Measurements from ENCODE around the gene CCDC27. TPM values are rescaled to one million over a fixed set of nuclear protein-coding genes. Genes with fewer than 3 reads are reported as not detected.

Gene CCDC27
- total RNA-seq, 1 experiment from 2014 or later, result not detected

GRCh38 chr1:3717715-3718601 lies 34.3 kb upstream of the CCDC27 start:
- H3K36me3 ChIP-seq (ENCODE audit: control insufficient read depth, insufficient read depth, low read length), result no peaks in the 10 kb centered on the region
- DNase-seq, result no peak
- CTCF ChIA-PET, result no interaction called here
- Mint-ChIP-seq H3K27me3 (ENCODE audit: insufficient read depth, unreplicated experiment) (no peaks in the 10 kb centered on the region), H3K4me1 (ENCODE audit: low read depth, unreplicated experiment) (no peaks in the 10 kb centered on the region), H3K27ac (ENCODE audit: unreplicated experiment) (no peak overlapping the region), H3K4me3 (ENCODE audit: unreplicated experiment) (no peak overlapping the region), H3K36me3 (ENCODE audit: insufficient read depth, unreplicated experiment) (no peaks in the 10 kb centered on the region), H3K9me3 (ENCODE audit: unreplicated experiment) (no peaks in the 10 kb centered on the region)
- POLR2A ChIA-PET, result no interaction called here
- TF ChIP-seq CTCF (IDR thresholded peaks at IDR 0.05; ENCODE audit: insufficient read depth in 1 of 2, low read depth in 1 of 2, low read length in 1 of 2, severe bottlenecking in 1 of 2, unreplicated experiment in 1 of 2), result no peak
- no TSS peak for BruUV-seq (replicated peaks)
- no peaks in the 10 kb centered on the region for H3K27me3 ChIP-seq (replicated peaks; ENCODE audit: control insufficient read depth, insufficient read depth, low read length)
- H3K4me1 ChIP-seq, result no peaks in the 10 kb centered on the region
- no peaks in the 10 kb centered on the region for H3K9me3 ChIP-seq
- no peak overlapping the region for H3K4me3 ChIP-seq (ENCODE audit: low read depth, low read length)
- intact Hi-C loops (cut with micrococcal nuclease; ENCODE audit: unreplicated experiment), result no loop called here

- no peaks in the 10 kb centered on the region for H3K9me3 ChIP-seq
- intact Hi-C loops (cut with micrococcal nuclease; ENCODE audit: unreplicated experiment), result no loop called here
- ChIA-PET POLR2A (no interaction called here), CTCF (no interaction called here)
- no peak for TF ChIP-seq CTCF (IDR thresholded peaks at IDR 0.05; ENCODE audit: insufficient read depth in 1 of 2, low read depth in 1 of 2, low read length in 1 of 2, severe bottlenecking in 1 of 2, unreplicated experiment in 1 of 2)
- H3K4me3 ChIP-seq (ENCODE audit: low read depth, low read length), result no peak overlapping the region
- Mint-ChIP-seq H3K27ac (ENCODE audit: unreplicated experiment) (no peak overlapping the region), H3K27me3 (ENCODE audit: insufficient read depth, unreplicated experiment) (no peaks in the 10 kb centered on the region), H3K36me3 (ENCODE audit: insufficient read depth, unreplicated experiment) (no peaks in the 10 kb centered on the region), H3K9me3 (ENCODE audit: unreplicated experiment) (no peaks in the 10 kb centered on the region), H3K4me3 (ENCODE audit: unreplicated experiment) (no peak overlapping the region), H3K4me1 (ENCODE audit: low read depth, unreplicated experiment) (no peaks in the 10 kb centered on the region)
- no peaks in the 10 kb centered on the region for H3K36me3 ChIP-seq (ENCODE audit: control insufficient read depth, insufficient read depth, low read length)
- no TSS peak for BruUV-seq (replicated peaks)
- no peaks in the 10 kb centered on the region for H3K27me3 ChIP-seq (replicated peaks; ENCODE audit: control insufficient read depth, insufficient read depth, low read length)
- DNase-seq, result no peak
- H3K4me1 ChIP-seq, result no peaks in the 10 kb centered on the region
Measured at GRCh38 chr1:3718764-3719163, 33.5 kb upstream of the CCDC27 start.

GRCh38 chr1:3721955-3722465 lies 30.2 kb upstream of the CCDC27 start:
- Histone ChIP-seq H3K9me3 (no peaks in the 10 kb centered on the region), H3K4me1 (no peaks in the 10 kb centered on the region), H3K27me3 (replicated peaks; ENCODE audit: control insufficient read depth, insufficient read depth, low read length) (no peaks in the 10 kb centered on the region), H3K36me3 (ENCODE audit: control insufficient read depth, insufficient read depth, low read length) (no peaks in the 10 kb centered on the region), H3K4me3 (ENCODE audit: low read depth, low read length) (no peak overlapping the region)
- TF ChIP-seq CTCF (IDR thresholded peaks at IDR 0.05; ENCODE audit: insufficient read depth in 1 of 2, low read depth in 1 of 2, low read length in 1 of 2, severe bottlenecking in 1 of 2, unreplicated experiment in 1 of 2), result no peak
- intact Hi-C loops (cut with micrococcal nuclease; ENCODE audit: unreplicated experiment), result loop anchor here (5.0 kb wide), 1 partner anchor 100 kb away; no protein-coding TSS in a partner anchor
- ChIA-PET POLR2A (no interaction called here), CTCF (no interaction called here)
- Mint-ChIP-seq H3K4me3 (ENCODE audit: unreplicated experiment) (no peak overlapping the region), H3K27me3 (ENCODE audit: insufficient read depth, unreplicated experiment) (no peaks in the 10 kb centered on the region), H3K4me1 (ENCODE audit: low read depth, unreplicated experiment) (no peaks in the 10 kb centered on the region), H3K36me3 (ENCODE audit: insufficient read depth, unreplicated experiment) (no peaks in the 10 kb centered on the region), H3K9me3 (ENCODE audit: unreplicated experiment) (no peaks in the 10 kb centered on the region), H3K27ac (ENCODE audit: unreplicated experiment) (no peak overlapping the region)
- DNase-seq, result no peak
- no TSS peak for BruUV-seq (replicated peaks)

All from Caco-2 (cell line).